ENCODE results near the gene CSRNP3.

The CSRNP3 gene

GRCh38 chr2:165535471-165535870 lies 66.0 kb downstream of the CSRNP3 start:
- no peak for TF ChIP-seq CTCF (IDR thresholded peaks at IDR 0.05)
- TF ChIP-seq ZFX (IDR thresholded peaks at IDR 0.05; ENCODE audit: borderline replicate concordance): no peak
- no peak overlapping the region for H3K27ac ChIP-seq

GRCh38 chr2:165536851-165537499 lies 67.5 kb downstream of the CSRNP3 start:
- TF ChIP-seq CTCF (IDR thresholded peaks at IDR 0.05): no peak
- no peak for TF ChIP-seq ZFX (IDR thresholded peaks at IDR 0.05; ENCODE audit: borderline replicate concordance)
- H3K27ac ChIP-seq: no peak overlapping the region

- H3K27ac ChIP-seq: no peak overlapping the region
- no peak for TF ChIP-seq ZFX (IDR thresholded peaks at IDR 0.05; ENCODE audit: borderline replicate concordance)
- no peak for TF ChIP-seq CTCF (IDR thresholded peaks at IDR 0.05)
Measured at GRCh38 chr2:165539985-165540384, 70.5 kb downstream of the CSRNP3 start.

GRCh38 chr2:165544897-165545296 lies 75.4 kb downstream of the CSRNP3 start:
- TF ChIP-seq CTCF (IDR thresholded peaks at IDR 0.05): no peak
- TF ChIP-seq ZFX (IDR thresholded peaks at IDR 0.05; ENCODE audit: borderline replicate concordance): no peak
- no peak overlapping the region for H3K27ac ChIP-seq

- TF ChIP-seq ZFX (IDR thresholded peaks at IDR 0.05; ENCODE audit: borderline replicate concordance) (no peak), CTCF (IDR thresholded peaks at IDR 0.05) (no peak)
- H3K27ac ChIP-seq: no peak overlapping the region
Measured at GRCh38 chr2:165547900-165548299, 78.4 kb downstream of the CSRNP3 start.

- no peak overlapping the region for H3K27ac ChIP-seq
- TF ChIP-seq CTCF (IDR thresholded peaks at IDR 0.05) (no peak), ZFX (IDR thresholded peaks at IDR 0.05; ENCODE audit: borderline replicate concordance) (no peak)
Measured at GRCh38 chr2:165549619-165550018, 80.1 kb downstream of the CSRNP3 start.

GRCh38 chr2:165558832-165559231 lies 89.3 kb downstream of the CSRNP3 start:
- TF ChIP-seq CTCF (IDR thresholded peaks at IDR 0.05) (no peak), ZFX (IDR thresholded peaks at IDR 0.05; ENCODE audit: borderline replicate concordance) (no peak)
- H3K27ac ChIP-seq: no peak overlapping the region

Data from 22Rv1 (cell line).